WTC11 (cell line): Measurements from ENCODE around the gene LIMCH1.

Source experiments
- CTCF ChIP-seq: fragments of 200-600 bp; IDR thresholded peaks from 2 replicates; pipeline ENCODE4 v1.8.0; 2022; ENCODE audit warnings: antibody characterized with exemption
- E2F4 ChIP-seq: sonication (generic); formaldehyde crosslinking; IDR thresholded peaks from 2 replicates; pipeline ENCODE4 v1.8.1; 2022; ENCODE audit warnings: low read depth, mild to moderate bottlenecking, moderate library complexity, missing genetic modification reagents, borderline replicate concordance
- E2F5 ChIP-seq: sonication (generic); formaldehyde crosslinking; IDR thresholded peaks from 2 replicates; pipeline ENCODE4 v1.8.1; 2022; ENCODE audit warnings: mild to moderate bottlenecking, moderate library complexity, missing genetic modification reagents
- SP1 ChIP-seq: sonication (generic); formaldehyde crosslinking; conservative IDR thresholded peaks from 2 replicates; pipeline ENCODE4 v1.8.1; 2022; ENCODE audit warnings: missing genetic modification reagents
- USF2 ChIP-seq: sonication (generic); formaldehyde crosslinking; IDR thresholded peaks from 2 replicates; pipeline ENCODE4 v1.8.1; 2023; ENCODE audit warnings: mild to moderate bottlenecking, missing genetic modification reagents, moderate library complexity

GRCh38 chr4:41709844-41710481, 172.0 kb downstream of the LIMCH1 start:
- TF ChIP-seq CTCF (no peak), E2F5 (CRISPR knock-in tag) (no peak), SP1 (CRISPR knock-in tag) (no peak), E2F4 (CRISPR knock-in tag) (no peak), USF2 (CRISPR knock-in tag) (no peak)
